ENCODE data around the gene ANKS4B. TPM values are rescaled to one million over a fixed set of nuclear protein-coding genes. Genes with fewer than 3 reads are reported as not detected.

Gene ANKS4B
- total RNA-seq, 1 experiment from 2014 or later: not detected

GRCh38 chr16:21223787-21224186, 9.7 kb upstream of the ANKS4B start:
- Histone ChIP-seq H3K4me1 (ENCODE audit: low read length) (peaks cover 28% of the 10 kb centered on the region), H3K4me3 (ENCODE audit: low read length) (no peak overlapping the region), H3K9me2 (replicated peaks; ENCODE audit: insufficient read depth, low read length) (no peaks in the 10 kb centered on the region), H2AFZ (ENCODE audit: low read length) (no peak overlapping the region), H4K20me1 (ENCODE audit: insufficient read depth, low read depth, low read length) (no peaks in the 10 kb centered on the region), H3K9ac (ENCODE audit: low read length) (no peak overlapping the region), H3K4me2 (ENCODE audit: low read depth, low read length, poor library complexity, severe bottlenecking) (peak overlapping the region; percentile 11), H3K27ac (ENCODE audit: low read length) (no peak overlapping the region), H3K27me3 (ENCODE audit: low read length) (no peaks in the 10 kb centered on the region), H3K36me3 (ENCODE audit: insufficient read depth, low read length) (no peaks in the 10 kb centered on the region), H3K79me2 (ENCODE audit: low read length) (no peaks in the 10 kb centered on the region), H3K9me3 (ENCODE audit: low read length) (no peaks in the 10 kb centered on the region)
- DNase-seq: no peak

DNA sequence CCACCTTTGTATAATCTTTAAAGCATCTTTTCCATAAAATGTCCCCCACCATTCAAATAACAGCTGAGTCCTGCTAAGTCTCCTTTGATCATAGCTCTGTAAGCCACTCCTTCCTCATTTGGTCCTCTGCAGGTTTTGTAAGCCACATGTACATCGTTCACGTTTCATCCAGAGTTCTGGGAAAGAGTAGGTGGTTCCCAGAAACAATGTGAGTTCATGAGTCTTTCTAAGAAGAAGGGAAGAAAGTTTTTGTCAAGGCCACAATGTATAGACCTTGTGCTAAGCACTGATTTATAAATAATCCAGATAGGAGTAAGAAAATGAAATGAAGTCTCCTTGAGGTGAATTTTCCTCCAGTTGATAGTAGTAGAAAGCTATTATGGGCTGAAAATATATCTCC, 8.7 kb upstream of the ANKS4B start:
- Histone ChIP-seq H3K9ac (ENCODE audit: low read length) (no peak overlapping the region), H3K4me2 (ENCODE audit: low read depth, low read length, poor library complexity, severe bottlenecking) (no peak overlapping the region), H3K79me2 (ENCODE audit: low read length) (no peaks in the 10 kb centered on the region), H3K9me2 (replicated peaks; ENCODE audit: insufficient read depth, low read length) (no peaks in the 10 kb centered on the region), H3K4me3 (ENCODE audit: low read length) (no peak overlapping the region), H3K4me1 (ENCODE audit: low read length) (peaks cover 28% of the 10 kb centered on the region), H2AFZ (ENCODE audit: low read length) (no peak overlapping the region), H3K27me3 (ENCODE audit: low read length) (no peaks in the 10 kb centered on the region), H3K27ac (ENCODE audit: low read length) (no peak overlapping the region), H3K9me3 (ENCODE audit: low read length) (no peaks in the 10 kb centered on the region), H4K20me1 (ENCODE audit: insufficient read depth, low read depth, low read length) (no peaks in the 10 kb centered on the region), H3K36me3 (ENCODE audit: insufficient read depth, low read length) (no peaks in the 10 kb centered on the region)
- no peak for DNase-seq

DNA sequence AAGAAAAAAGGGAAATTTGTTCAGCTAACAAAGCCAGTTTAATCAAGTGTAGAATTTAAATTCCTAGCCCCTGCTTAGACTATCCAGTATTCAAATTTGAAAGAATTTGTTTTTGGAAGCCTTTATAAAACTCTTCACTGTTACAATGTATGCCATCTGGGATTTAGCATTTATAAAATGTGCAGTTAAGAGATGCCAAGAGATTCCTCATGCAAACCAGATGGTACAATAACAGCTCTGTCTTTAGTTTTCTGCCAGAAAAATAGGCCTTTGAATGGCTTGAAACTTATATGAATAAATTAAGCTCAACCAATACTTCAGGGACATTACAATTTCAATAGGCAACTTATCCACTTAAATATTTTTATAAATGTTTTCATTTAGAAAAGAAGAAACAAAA, 6.8 kb upstream of the ANKS4B start:
- Histone ChIP-seq H3K27me3 (ENCODE audit: low read length) (no peaks in the 10 kb centered on the region), H2AFZ (ENCODE audit: low read length) (no peak overlapping the region), H3K36me3 (ENCODE audit: insufficient read depth, low read length) (no peaks in the 10 kb centered on the region), H4K20me1 (ENCODE audit: insufficient read depth, low read depth, low read length) (no peaks in the 10 kb centered on the region), H3K9me3 (ENCODE audit: low read length) (no peaks in the 10 kb centered on the region), H3K4me3 (ENCODE audit: low read length) (no peak overlapping the region), H3K79me2 (ENCODE audit: low read length) (no peaks in the 10 kb centered on the region), H3K27ac (ENCODE audit: low read length) (no peak overlapping the region), H3K9me2 (replicated peaks; ENCODE audit: insufficient read depth, low read length) (no peaks in the 10 kb centered on the region), H3K4me1 (ENCODE audit: low read length) (peaks cover 28% of the 10 kb centered on the region), H3K9ac (ENCODE audit: low read length) (no peak overlapping the region), H3K4me2 (ENCODE audit: low read depth, low read length, poor library complexity, severe bottlenecking) (no peak overlapping the region)
- no peak for DNase-seq

DNA sequence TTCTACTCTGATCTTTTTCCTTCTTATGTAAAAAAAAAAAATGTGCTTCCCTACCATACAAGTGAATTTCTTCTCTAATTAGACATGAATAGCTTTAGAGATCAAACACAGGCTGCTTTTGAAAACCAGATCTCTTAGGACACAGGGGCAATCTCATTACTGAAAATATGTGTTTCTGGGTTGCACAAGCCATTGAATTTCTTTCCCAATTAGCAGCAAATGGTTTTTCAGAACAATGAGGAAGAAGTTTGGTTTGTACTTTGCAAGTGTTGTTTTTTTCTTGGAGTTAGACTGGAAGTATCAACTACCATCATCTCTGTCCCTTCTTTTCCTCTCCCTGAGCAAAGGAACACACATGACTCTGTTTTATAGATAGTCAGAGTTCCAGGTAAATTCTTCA, 5.6 kb upstream of the ANKS4B start:
- H3K4me3 ChIP-seq (ENCODE audit: low read length): no peak overlapping the region
- no peak overlapping the region for H3K4me2 ChIP-seq (ENCODE audit: low read depth, low read length, poor library complexity, severe bottlenecking)

GRCh38 chr16:21228361-21228872, 5.1 kb upstream of the ANKS4B start:
- H3K9me2 ChIP-seq (replicated peaks; ENCODE audit: insufficient read depth, low read length): no peaks in the 10 kb centered on the region
- no peak overlapping the region for H3K9ac ChIP-seq (ENCODE audit: low read length)
- H4K20me1 ChIP-seq (ENCODE audit: insufficient read depth, low read depth, low read length): no peaks in the 10 kb centered on the region
- H3K9me3 ChIP-seq (ENCODE audit: low read length): no peaks in the 10 kb centered on the region
- no peaks in the 10 kb centered on the region for H3K36me3 ChIP-seq (ENCODE audit: insufficient read depth, low read length)
- no peaks in the 10 kb centered on the region for H3K79me2 ChIP-seq (ENCODE audit: low read length)
- H3K27ac ChIP-seq (ENCODE audit: low read length): no peak overlapping the region
- H3K4me2 ChIP-seq (ENCODE audit: low read depth, low read length, poor library complexity, severe bottlenecking): no peak overlapping the region
- DNase-seq: no peak
- H3K27me3 ChIP-seq (ENCODE audit: low read length): no peaks in the 10 kb centered on the region
- H3K4me3 ChIP-seq (ENCODE audit: low read length): no peak overlapping the region
- H2AFZ ChIP-seq (ENCODE audit: low read length): no peak overlapping the region
- H3K4me1 ChIP-seq (ENCODE audit: low read length): peaks cover 15% of the 10 kb centered on the region

More for the DNA sequence above, 5.6 kb upstream of the ANKS4B start:
- Histone ChIP-seq H3K9ac (ENCODE audit: low read length) (no peak overlapping the region), H4K20me1 (ENCODE audit: insufficient read depth, low read depth, low read length) (no peaks in the 10 kb centered on the region), H3K27ac (ENCODE audit: low read length) (no peak overlapping the region), H3K9me3 (ENCODE audit: low read length) (no peaks in the 10 kb centered on the region), H3K4me1 (ENCODE audit: low read length) (peaks cover 18% of the 10 kb centered on the region), H3K27me3 (ENCODE audit: low read length) (no peaks in the 10 kb centered on the region), H3K9me2 (replicated peaks; ENCODE audit: insufficient read depth, low read length) (no peaks in the 10 kb centered on the region), H3K36me3 (ENCODE audit: insufficient read depth, low read length) (no peaks in the 10 kb centered on the region), H2AFZ (ENCODE audit: low read length) (no peak overlapping the region), H3K79me2 (ENCODE audit: low read length) (no peaks in the 10 kb centered on the region)
- no peak for DNase-seq

- Histone ChIP-seq H3K4me3 (ENCODE audit: low read length) (no peak overlapping the region), H3K4me1 (ENCODE audit: low read length) (no peaks in the 10 kb centered on the region), H3K27ac (ENCODE audit: low read length) (no peak overlapping the region), H3K27me3 (ENCODE audit: low read length) (no peaks in the 10 kb centered on the region), H3K4me2 (ENCODE audit: low read depth, low read length, poor library complexity, severe bottlenecking) (no peak overlapping the region), H3K79me2 (ENCODE audit: low read length) (no peaks in the 10 kb centered on the region), H3K9ac (ENCODE audit: low read length) (no peak overlapping the region), H4K20me1 (ENCODE audit: insufficient read depth, low read depth, low read length) (no peaks in the 10 kb centered on the region), H3K9me2 (replicated peaks; ENCODE audit: insufficient read depth, low read length) (no peaks in the 10 kb centered on the region), H3K9me3 (ENCODE audit: low read length) (no peaks in the 10 kb centered on the region), H2AFZ (ENCODE audit: low read length) (no peak overlapping the region), H3K36me3 (ENCODE audit: insufficient read depth, low read length) (no peaks in the 10 kb centered on the region)
- no peak for DNase-seq
Measured at GRCh38 chr16:21233045-21233520, 416 bp upstream of the ANKS4B start.

GRCh38 chr16:21235199-21235585, 1.7 kb downstream of the ANKS4B start:
- Histone ChIP-seq H4K20me1 (ENCODE audit: insufficient read depth, low read depth, low read length) (no peaks in the 10 kb centered on the region), H2AFZ (ENCODE audit: low read length) (no peak overlapping the region), H3K9me3 (ENCODE audit: low read length) (no peaks in the 10 kb centered on the region), H3K4me1 (ENCODE audit: low read length) (no peaks in the 10 kb centered on the region), H3K4me2 (ENCODE audit: low read depth, low read length, poor library complexity, severe bottlenecking) (no peak overlapping the region), H3K9me2 (replicated peaks; ENCODE audit: insufficient read depth, low read length) (no peaks in the 10 kb centered on the region), H3K27ac (ENCODE audit: low read length) (no peak overlapping the region), H3K79me2 (ENCODE audit: low read length) (no peaks in the 10 kb centered on the region), H3K36me3 (ENCODE audit: insufficient read depth, low read length) (no peaks in the 10 kb centered on the region), H3K4me3 (ENCODE audit: low read length) (no peak overlapping the region), H3K9ac (ENCODE audit: low read length) (no peak overlapping the region), H3K27me3 (ENCODE audit: low read length) (no peaks in the 10 kb centered on the region)
- DNase-seq: no peak

DNA sequence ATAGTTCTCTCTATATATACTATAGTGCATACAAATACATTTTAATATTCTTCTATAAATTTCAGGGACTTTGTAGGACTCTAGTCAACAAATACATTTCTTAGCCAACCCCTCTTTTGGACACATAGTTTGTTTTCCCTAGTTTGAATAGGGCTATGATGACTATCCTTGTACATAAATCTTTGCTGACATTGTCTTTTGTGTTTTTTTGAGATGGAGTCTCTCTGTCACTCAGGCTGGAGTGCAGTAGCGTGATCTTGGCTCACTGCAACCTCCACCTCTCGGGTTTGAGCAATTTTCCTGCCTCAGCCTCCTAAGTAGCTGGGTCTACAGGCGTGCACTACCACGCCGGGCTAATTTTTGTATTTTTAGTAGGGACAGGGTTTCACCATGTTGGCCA, 3.3 kb downstream of the ANKS4B start:
- Histone ChIP-seq H2AFZ (ENCODE audit: low read length) (no peak overlapping the region), H3K9me2 (replicated peaks; ENCODE audit: insufficient read depth, low read length) (no peaks in the 10 kb centered on the region), H4K20me1 (ENCODE audit: insufficient read depth, low read depth, low read length) (no peaks in the 10 kb centered on the region), H3K9me3 (ENCODE audit: low read length) (no peaks in the 10 kb centered on the region), H3K27me3 (ENCODE audit: low read length) (no peaks in the 10 kb centered on the region), H3K4me3 (ENCODE audit: low read length) (no peak overlapping the region), H3K9ac (ENCODE audit: low read length) (no peak overlapping the region), H3K79me2 (ENCODE audit: low read length) (no peaks in the 10 kb centered on the region), H3K27ac (ENCODE audit: low read length) (no peak overlapping the region), H3K4me1 (ENCODE audit: low read length) (no peaks in the 10 kb centered on the region), H3K36me3 (ENCODE audit: insufficient read depth, low read length) (no peaks in the 10 kb centered on the region), H3K4me2 (ENCODE audit: low read depth, low read length, poor library complexity, severe bottlenecking) (no peak overlapping the region)
- DNase-seq: no peak

- Histone ChIP-seq H3K79me2 (ENCODE audit: low read length) (no peaks in the 10 kb centered on the region), H3K4me2 (ENCODE audit: low read depth, low read length, poor library complexity, severe bottlenecking) (no peak overlapping the region), H3K4me3 (ENCODE audit: low read length) (no peak overlapping the region), H3K9ac (ENCODE audit: low read length) (no peak overlapping the region), H3K27ac (ENCODE audit: low read length) (no peak overlapping the region), H2AFZ (ENCODE audit: low read length) (no peak overlapping the region), H3K9me3 (ENCODE audit: low read length) (no peaks in the 10 kb centered on the region), H3K9me2 (replicated peaks; ENCODE audit: insufficient read depth, low read length) (no peaks in the 10 kb centered on the region), H3K4me1 (ENCODE audit: low read length) (no peaks in the 10 kb centered on the region), H3K27me3 (ENCODE audit: low read length) (no peaks in the 10 kb centered on the region), H4K20me1 (ENCODE audit: insufficient read depth, low read depth, low read length) (no peaks in the 10 kb centered on the region), H3K36me3 (ENCODE audit: insufficient read depth, low read length) (no peaks in the 10 kb centered on the region)
- no peak for DNase-seq
Measured at GRCh38 chr16:21239646-21240045, 6.1 kb downstream of the ANKS4B start.

Measured in Karpas-422 (cell line).